GM12874 (cell line): ENCODE data around the gene CTBP2.

ENCODE experiments used
- TF ChIP-seq, protein P1 (sequence below): IDR thresholded peaks from 2 replicates; pipeline ENCODE4 v1.5.1; 2011; ENCODE audit warnings: low read depth, mild to moderate bottlenecking, control low read depth, low read length, moderate library complexity; ENCODE audit not compliant: insufficient read depth

CTBP2 gene

GRCh38 chr10:125149036-125149679 is 11.2 kb downstream of the CTBP2 start:
- TF ChIP-seq, protein P1, sequence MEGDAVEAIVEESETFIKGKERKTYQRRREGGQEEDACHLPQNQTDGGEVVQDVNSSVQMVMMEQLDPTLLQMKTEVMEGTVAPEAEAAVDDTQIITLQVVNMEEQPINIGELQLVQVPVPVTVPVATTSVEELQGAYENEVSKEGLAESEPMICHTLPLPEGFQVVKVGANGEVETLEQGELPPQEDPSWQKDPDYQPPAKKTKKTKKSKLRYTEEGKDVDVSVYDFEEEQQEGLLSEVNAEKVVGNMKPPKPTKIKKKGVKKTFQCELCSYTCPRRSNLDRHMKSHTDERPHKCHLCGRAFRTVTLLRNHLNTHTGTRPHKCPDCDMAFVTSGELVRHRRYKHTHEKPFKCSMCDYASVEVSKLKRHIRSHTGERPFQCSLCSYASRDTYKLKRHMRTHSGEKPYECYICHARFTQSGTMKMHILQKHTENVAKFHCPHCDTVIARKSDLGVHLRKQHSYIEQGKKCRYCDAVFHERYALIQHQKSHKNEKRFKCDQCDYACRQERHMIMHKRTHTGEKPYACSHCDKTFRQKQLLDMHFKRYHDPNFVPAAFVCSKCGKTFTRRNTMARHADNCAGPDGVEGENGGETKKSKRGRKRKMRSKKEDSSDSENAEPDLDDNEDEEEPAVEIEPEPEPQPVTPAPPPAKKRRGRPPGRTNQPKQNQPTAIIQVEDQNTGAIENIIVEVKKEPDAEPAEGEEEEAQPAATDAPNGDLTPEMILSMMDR: no peak

GRCh38 chr10:125148528-125148927 is 11.8 kb downstream of the CTBP2 start:
- TF ChIP-seq, protein P1: no peak

DNA sequence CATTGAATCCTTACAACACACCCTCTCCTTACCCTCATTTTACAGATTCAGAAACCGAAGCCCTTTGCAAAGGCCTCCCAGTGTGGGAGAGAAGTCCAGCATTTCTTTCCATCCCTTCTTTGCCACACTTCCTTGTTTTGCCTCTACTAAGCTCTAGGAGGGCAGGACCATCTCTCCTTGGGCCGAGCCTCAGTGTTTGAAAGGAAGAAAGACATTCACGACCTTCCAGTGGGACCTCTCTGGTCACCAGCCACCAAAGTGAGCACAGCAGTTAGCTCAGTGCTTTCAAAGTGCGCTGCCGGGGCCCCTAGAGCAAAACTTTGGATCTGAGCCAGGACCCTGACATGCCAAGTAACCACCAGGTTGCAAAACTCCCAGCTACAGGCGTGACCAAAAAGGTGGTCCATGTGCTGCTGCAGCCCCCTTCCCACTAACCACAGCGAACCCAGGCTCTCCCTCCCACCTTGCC is 12.4 kb downstream of the CTBP2 start:
- TF ChIP-seq, protein P1: no peak

DNA sequence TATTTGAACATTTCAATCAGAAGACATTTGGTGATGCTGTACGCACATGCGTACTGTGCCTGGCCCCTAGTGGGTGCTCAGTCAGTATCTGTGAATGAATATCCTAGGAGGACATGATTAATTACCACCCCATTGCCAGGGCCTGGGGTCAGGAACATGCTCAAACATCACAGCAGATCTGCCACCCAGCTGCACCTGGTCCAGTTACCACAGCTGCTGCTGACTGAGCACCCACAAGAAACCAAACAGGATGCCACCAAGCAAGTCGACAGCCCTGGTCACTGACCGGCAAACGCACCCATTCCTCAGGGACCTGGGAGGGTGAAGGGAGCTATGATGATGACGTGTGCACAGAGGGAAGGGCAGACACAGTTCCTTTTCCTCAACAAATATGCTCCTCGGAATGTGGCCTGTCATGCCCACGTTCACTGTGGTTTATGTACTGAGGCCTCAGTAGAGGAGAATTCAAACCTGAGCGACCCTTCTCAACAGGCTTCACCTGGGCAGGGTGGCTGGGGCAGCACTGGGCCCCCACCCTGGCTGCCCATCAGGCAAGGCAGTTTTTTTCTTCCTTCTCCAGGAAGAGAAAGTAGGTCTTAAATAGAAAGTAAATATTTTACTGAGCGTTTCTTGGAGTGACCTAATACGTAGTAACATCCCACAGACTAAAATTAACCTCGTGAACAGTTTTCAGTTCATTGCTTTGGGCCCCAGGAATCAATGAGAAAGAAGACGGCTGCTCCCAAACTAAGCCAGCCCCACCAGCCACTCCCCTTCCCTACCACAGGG is 13.4 kb downstream of the CTBP2 start:
- TF ChIP-seq, protein P1: no peak

GRCh38 chr10:125145636-125146035 is 14.7 kb downstream of the CTBP2 start:
- TF ChIP-seq, protein P1: no peak

DNA sequence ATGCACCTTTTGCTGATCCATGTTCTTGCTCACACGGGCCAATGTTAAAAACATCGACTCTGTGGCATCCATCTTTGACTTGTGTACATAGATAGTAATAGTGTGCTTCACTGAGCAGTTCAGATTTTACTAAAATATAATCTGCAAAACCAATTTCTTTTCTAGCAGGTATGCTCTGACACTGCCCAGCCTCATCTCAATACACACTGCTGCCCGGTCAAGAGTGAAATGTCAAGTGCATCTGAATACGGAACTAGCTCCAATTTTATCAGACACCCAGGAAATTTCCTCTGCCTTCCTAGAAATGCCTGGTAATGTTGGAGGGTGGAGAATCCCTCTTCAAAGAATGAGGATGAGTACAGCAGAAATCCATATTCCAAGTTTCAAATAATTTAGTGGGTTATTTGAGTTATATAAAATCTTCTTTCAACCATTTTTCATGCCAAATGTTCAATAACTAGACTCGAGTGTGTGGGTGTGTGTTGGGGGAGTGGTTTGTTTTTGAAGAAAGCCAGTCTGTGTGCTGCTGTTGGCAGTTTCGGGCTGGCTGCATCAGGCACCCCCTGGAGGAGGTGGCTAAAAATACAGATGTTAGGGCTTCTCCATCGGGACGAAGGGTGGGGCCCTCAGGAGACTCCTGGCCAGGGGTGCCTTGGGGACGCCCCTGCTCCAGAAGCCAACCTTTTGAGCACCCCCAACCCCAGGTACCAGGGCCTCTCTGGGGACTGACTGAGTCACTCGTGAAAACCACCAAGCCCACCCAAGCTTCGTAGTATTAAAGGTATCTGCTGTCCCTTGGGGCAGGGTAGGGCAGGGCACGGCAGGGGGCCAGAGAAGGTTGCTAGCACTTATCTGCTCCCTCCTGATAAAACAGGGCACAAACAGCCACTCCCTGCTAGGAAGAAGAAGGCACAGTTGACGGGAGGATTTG is 15.4 kb downstream of the CTBP2 start:
- TF ChIP-seq, protein P1: peak; percentile 49

GRCh38 chr10:125144206-125144605 is 16.2 kb downstream of the CTBP2 start:
- TF ChIP-seq, protein P1: no peak
